ACC112 (cell line): ENCODE data around the gene ANK3.
A peak's percentile ranks its signal among the peaks of the same experiment; 100 is the strongest.

ENCODE experiments used
- H2AFZ ChIP-seq: fragments of 200-600 bp; sonication (generic); one replicate; pipeline ENCODE4 v1.6.0; 2017; ENCODE audit warnings: antibody characterized with exemption, low read length; ENCODE audit not compliant: unreplicated experiment
- H3K27ac ChIP-seq: fragments of 200-600 bp; sonication (generic); 2 replicates; pipeline ENCODE4 v1.5.1; 2014; ENCODE audit warnings: low read depth, mild to moderate bottlenecking, antibody characterized with exemption, low read length, moderate library complexity
- H3K27me3 ChIP-seq: fragments of 200-600 bp; sonication (generic); 2 replicates; pipeline ENCODE4 v1.6.1; 2014; ENCODE audit warnings: mild to moderate bottlenecking, antibody characterized with exemption, low read length, moderate library complexity, mixed read lengths; ENCODE audit not compliant: insufficient read depth
- H3K36me3 ChIP-seq: fragments of 200-600 bp; sonication (generic); 2 replicates; pipeline ENCODE4 v1.6.1; 2016; ENCODE audit warnings: mild to moderate bottlenecking, antibody characterized with exemption, low read length, moderate library complexity, mixed read lengths; ENCODE audit not compliant: insufficient read depth
- H3K4me1 ChIP-seq: fragments of 200-600 bp; sonication (generic); one replicate; pipeline ENCODE4 v1.6.1; 2016; ENCODE audit warnings: low read length, mixed read lengths; ENCODE audit not compliant: insufficient read depth, unreplicated experiment, control insufficient read depth
- H3K4me3 ChIP-seq: fragments of 200-600 bp; sonication (generic); 2 replicates; pipeline ENCODE4 v1.5.1; 2014; ENCODE audit warnings: mild to moderate bottlenecking, low read depth, low read length
- H3K79me2 ChIP-seq: fragments of 200-600 bp; sonication (generic); one replicate; pipeline ENCODE4 v1.6.0; 2016; ENCODE audit warnings: low read length; ENCODE audit not compliant: control insufficient read depth, unreplicated experiment, insufficient read depth

The ANK3 gene

DNA sequence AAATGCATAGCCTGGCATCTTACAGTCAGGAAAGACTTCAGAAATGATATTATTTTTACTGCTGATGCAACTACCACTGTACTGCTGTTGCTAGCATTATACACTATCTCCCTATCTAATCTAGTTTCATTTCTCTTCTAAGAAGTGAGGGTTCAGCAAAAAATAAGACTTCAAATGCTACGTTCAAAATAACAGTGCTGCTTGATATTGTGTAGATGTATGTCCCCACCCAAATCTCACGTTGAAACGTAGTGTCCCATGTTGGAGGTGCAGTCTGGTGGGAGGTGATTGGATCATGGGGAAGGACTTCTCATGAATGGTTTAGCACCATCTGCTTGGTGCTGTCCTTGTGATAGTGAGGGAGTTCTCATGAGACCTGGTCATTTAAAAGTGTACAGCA lies 129.4 kb downstream of the ANK3 start:
- H2AFZ ChIP-seq: no peak overlapping the region
- no peak overlapping the region for H3K4me3 ChIP-seq
- H3K27me3 ChIP-seq: no peaks in the 10 kb centered on the region
- no peak overlapping the region for H3K27ac ChIP-seq
- H3K79me2 ChIP-seq: no peaks in the 10 kb centered on the region
- no peaks in the 10 kb centered on the region for H3K36me3 ChIP-seq
- no peaks in the 10 kb centered on the region for H3K4me1 ChIP-seq

- Histone ChIP-seq H3K27me3 (no peaks in the 10 kb centered on the region), H2AFZ (no peak overlapping the region), H3K4me3 (no peak overlapping the region), H3K79me2 (no peaks in the 10 kb centered on the region), H3K36me3 (no peaks in the 10 kb centered on the region), H3K27ac (no peak overlapping the region), H3K4me1 (no peaks in the 10 kb centered on the region)
These were observed 131.3 kb downstream of the ANK3 start for GRCh38 chr10:60258429-60258797.

DNA sequence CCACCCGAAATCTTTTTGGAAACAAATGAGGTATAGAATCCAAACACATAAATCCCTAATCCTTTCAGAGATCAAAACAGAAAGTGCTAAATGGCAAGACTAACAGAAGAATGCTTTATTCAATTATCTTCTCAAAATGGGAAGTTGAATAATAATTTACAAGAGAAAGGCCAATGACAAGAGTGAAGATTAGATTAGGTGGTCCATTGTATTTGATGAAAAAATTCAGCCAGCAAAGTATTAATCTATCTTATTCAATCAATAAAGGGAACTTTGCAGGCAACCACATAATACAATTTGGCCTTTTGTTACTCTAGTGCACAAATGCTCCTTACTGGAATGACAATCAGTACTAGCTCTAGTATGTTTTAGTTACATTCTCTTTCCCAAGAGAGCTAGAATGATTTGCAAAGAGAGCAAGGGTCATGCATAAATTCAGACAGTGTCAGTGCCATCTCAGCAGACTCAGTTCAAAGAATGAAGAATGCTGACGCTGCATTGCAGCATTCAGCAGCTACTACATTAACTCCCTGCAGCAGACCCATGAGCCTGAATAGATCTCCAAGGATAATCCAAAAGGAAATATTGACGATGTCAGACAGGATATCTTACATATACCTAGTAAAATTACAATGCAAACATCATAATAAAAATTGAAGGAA lies 131.8 kb downstream of the ANK3 start:
- H3K4me3 ChIP-seq: no peak overlapping the region
- no peaks in the 10 kb centered on the region for H3K4me1 ChIP-seq

GRCh38 chr10:60254776-60255175 lies 134.9 kb downstream of the ANK3 start:
- Histone ChIP-seq H3K4me1 (no peaks in the 10 kb centered on the region), H3K4me3 (no peak overlapping the region), H3K79me2 (no peaks in the 10 kb centered on the region), H3K27me3 (no peaks in the 10 kb centered on the region), H2AFZ (no peak overlapping the region), H3K36me3 (no peaks in the 10 kb centered on the region), H3K27ac (no peak overlapping the region)

More for the DNA sequence above, 131.8 kb downstream of the ANK3 start:
- H3K27ac ChIP-seq: no peak overlapping the region
- no peaks in the 10 kb centered on the region for H3K27me3 ChIP-seq
- no peaks in the 10 kb centered on the region for H3K36me3 ChIP-seq
- no peaks in the 10 kb centered on the region for H3K79me2 ChIP-seq
- no peak overlapping the region for H2AFZ ChIP-seq

GRCh38 chr10:60253484-60253883 lies 136.2 kb downstream of the ANK3 start:
- Histone ChIP-seq H2AFZ (no peak overlapping the region), H3K27ac (no peak overlapping the region), H3K79me2 (no peaks in the 10 kb centered on the region), H3K4me1 (no peaks in the 10 kb centered on the region), H3K27me3 (no peaks in the 10 kb centered on the region), H3K36me3 (no peaks in the 10 kb centered on the region), H3K4me3 (no peak overlapping the region)

- H3K4me1 ChIP-seq: no peaks in the 10 kb centered on the region
- no peaks in the 10 kb centered on the region for H3K27me3 ChIP-seq
- no peak overlapping the region for H3K4me3 ChIP-seq
- no peaks in the 10 kb centered on the region for H3K36me3 ChIP-seq
- H2AFZ ChIP-seq: no peak overlapping the region
- no peak overlapping the region for H3K27ac ChIP-seq
- no peaks in the 10 kb centered on the region for H3K79me2 ChIP-seq
These were observed 137.0 kb downstream of the ANK3 start for GRCh38 chr10:60252688-60253087.

- Histone ChIP-seq H3K79me2 (no peaks in the 10 kb centered on the region), H3K27ac (no peak overlapping the region), H3K36me3 (no peaks in the 10 kb centered on the region), H3K4me1 (no peaks in the 10 kb centered on the region), H3K4me3 (no peak overlapping the region), H3K27me3 (no peaks in the 10 kb centered on the region), H2AFZ (no peak overlapping the region)
These were observed 143.3 kb downstream of the ANK3 start for GRCh38 chr10:60246382-60246781.

- Histone ChIP-seq H2AFZ (peak overlapping the region; percentile 72), H3K27me3 (no peaks in the 10 kb centered on the region), H3K27ac (no peak overlapping the region), H3K36me3 (no peaks in the 10 kb centered on the region), H3K79me2 (no peaks in the 10 kb centered on the region), H3K4me1 (peaks cover 24% of the 10 kb centered on the region), H3K4me3 (no peak overlapping the region)
These were observed 150.4 kb downstream of the ANK3 start for GRCh38 chr10:60239228-60239627.

- no peaks in the 10 kb centered on the region for H3K36me3 ChIP-seq
- H2AFZ ChIP-seq: peak overlapping the region; percentile 72
- no peak overlapping the region for H3K4me3 ChIP-seq
- peaks cover 24% of the 10 kb centered on the region for H3K4me1 ChIP-seq
- H3K27me3 ChIP-seq: no peaks in the 10 kb centered on the region
- no peak overlapping the region for H3K27ac ChIP-seq
- no peaks in the 10 kb centered on the region for H3K79me2 ChIP-seq
These were observed 150.9 kb downstream of the ANK3 start for GRCh38 chr10:60238759-60239100.

- no peaks in the 10 kb centered on the region for H3K79me2 ChIP-seq
- H3K4me3 ChIP-seq: peak overlapping the region; percentile 61
- H3K4me1 ChIP-seq: peaks cover 24% of the 10 kb centered on the region
- H3K27ac ChIP-seq: peak overlapping the region; percentile 35
- H3K36me3 ChIP-seq: no peaks in the 10 kb centered on the region
- peak overlapping the region; percentile 72 for H2AFZ ChIP-seq
- no peaks in the 10 kb centered on the region for H3K27me3 ChIP-seq
These were observed 151.5 kb downstream of the ANK3 start for GRCh38 chr10:60237977-60238758.

DNA sequence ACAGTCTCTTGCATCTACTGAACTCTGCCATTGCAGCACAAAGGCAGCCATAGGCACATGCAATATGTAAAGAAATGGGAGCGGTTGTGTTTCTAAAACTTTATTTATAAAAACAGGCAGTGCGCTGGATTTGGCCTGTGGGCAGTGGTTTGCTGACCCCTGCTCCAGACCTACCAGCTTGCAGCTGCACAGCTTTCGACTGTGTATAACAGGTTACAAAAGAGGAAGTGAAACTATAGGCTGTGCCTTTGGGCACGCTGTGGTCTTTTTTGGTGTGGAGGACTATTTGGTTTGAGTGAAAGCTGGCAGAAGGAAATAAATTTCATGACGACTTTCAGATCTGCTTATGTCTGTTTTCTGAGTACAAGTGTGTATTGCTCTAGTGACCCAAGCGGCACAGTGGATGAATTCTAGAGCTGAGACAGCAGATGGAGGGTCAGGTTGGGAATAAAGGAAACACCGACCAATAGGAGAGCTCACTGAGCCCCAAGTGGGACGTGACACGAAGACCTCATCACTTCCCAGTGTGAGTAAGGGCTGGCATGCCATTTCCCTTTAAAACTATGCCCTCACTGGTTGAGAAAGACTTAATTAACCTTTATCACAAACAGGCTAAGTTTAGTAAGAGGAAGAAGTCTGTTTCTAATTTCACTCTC lies 152.7 kb downstream of the ANK3 start:
- Histone ChIP-seq H3K27me3 (no peaks in the 10 kb centered on the region), H2AFZ (peak overlapping the region; percentile 63), H3K4me1 (peaks cover 24% of the 10 kb centered on the region), H3K27ac (no peak overlapping the region), H3K4me3 (no peak overlapping the region), H3K36me3 (no peaks in the 10 kb centered on the region), H3K79me2 (no peaks in the 10 kb centered on the region)
